Bronchial epithelial cell (primary cell): ENCODE data around the gene SPPL3. TPM values are rescaled to one million over a fixed set of nuclear protein-coding genes. Genes with fewer than 3 reads are reported as not detected.

Source experiments
- DNase-seq: peaks from one replicate; pipeline ENCODE4 v3.0.0-alpha.2; 2010; ENCODE audit warnings: low read depth
- FAIRE-seq: peaks from 2 replicates; lab custom pipeline; 2011; peaks lifted over from hg19 to GRCh38; lab: Jason Lieb, UNC
- H3K27me3 ChIP-seq: 2 replicates; pipeline ENCODE4 v1.5.1; 2011; ENCODE audit warnings: low read length; ENCODE audit not compliant: control insufficient read depth, insufficient read depth
- H3K36me3 ChIP-seq: 2 replicates; pipeline ENCODE4 v1.5.1; 2011; ENCODE audit warnings: low read length; ENCODE audit not compliant: control insufficient read depth, insufficient read depth
- H3K4me3 ChIP-seq: 2 replicates; pipeline ENCODE4 v1.5.1; 2011; ENCODE audit warnings: mild to moderate bottlenecking, low read depth, low read length, control low read depth
- CTCF ChIP-seq: IDR thresholded peaks from 2 replicates; pipeline ENCODE4 v1.5.1; 2011; ENCODE audit warnings: mild to moderate bottlenecking, moderate library complexity, low read length, control low read depth, inconsistent platforms; ENCODE audit not compliant: insufficient read depth, severe bottlenecking
- total RNA-seq: library from RNA; depleted of rRNA; stranded (reverse); fragments of >200 nt; gene quantifications from 2 replicates; pipeline ENCODE4 v1.2.1, GENCODE V29; 2014

The SPPL3 gene
- total RNA-seq, 1 donor from 2014 or later = 4.2 TPM

DNA sequence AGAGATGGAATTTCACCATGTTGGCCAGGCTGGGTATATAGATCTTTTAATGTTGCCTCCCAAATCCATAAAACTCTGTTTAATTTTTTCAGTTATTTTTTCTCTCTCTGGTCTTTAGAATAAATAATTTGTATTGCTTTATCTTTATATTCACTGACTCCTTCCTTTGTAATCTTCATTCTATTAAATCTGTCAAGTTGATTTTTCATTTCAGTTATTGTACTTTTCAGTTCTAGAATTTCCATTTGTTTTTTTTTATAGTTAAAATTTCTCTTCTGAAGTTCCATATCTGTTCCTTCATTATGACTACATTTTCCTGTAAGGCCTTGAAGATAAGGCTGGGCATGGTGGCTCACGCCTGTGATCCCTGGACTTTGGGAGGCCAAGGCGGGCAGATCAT lies 13.6 kb upstream of the SPPL3 start:
- FAIRE-seq (no peak), DNase-seq (no peak)
- H3K27me3 ChIP-seq = no peaks in the 10 kb centered on the region
- H3K4me3 ChIP-seq = no peak overlapping the region
- H3K36me3 ChIP-seq = no peaks in the 10 kb centered on the region
- no peak for TF ChIP-seq CTCF

- no peak for DNase-seq
- FAIRE-seq = no peak
- Histone ChIP-seq H3K27me3 (no peaks in the 10 kb centered on the region), H3K4me3 (no peak overlapping the region), H3K36me3 (no peaks in the 10 kb centered on the region)
- TF ChIP-seq CTCF = no peak
Observed at GRCh38 chr12:120916561-120916960, 12.4 kb upstream of the SPPL3 start.

- Histone ChIP-seq H3K27me3 (no peaks in the 10 kb centered on the region), H3K36me3 (no peaks in the 10 kb centered on the region), H3K4me3 (no peak overlapping the region)
- DNase-seq (peak; percentile 99), FAIRE-seq (peak; percentile 92)
- TF ChIP-seq CTCF = no peak
Observed at GRCh38 chr12:120914794-120915193, 10.6 kb upstream of the SPPL3 start.

- no peak for FAIRE-seq
- no peaks in the 10 kb centered on the region for H3K27me3 ChIP-seq
- TF ChIP-seq CTCF = no peak
- no peaks in the 10 kb centered on the region for H3K36me3 ChIP-seq
- no peak overlapping the region for H3K4me3 ChIP-seq
- peak; percentile 43 for DNase-seq
Observed at GRCh38 chr12:120909633-120910298, 5.6 kb upstream of the SPPL3 start.

DNA sequence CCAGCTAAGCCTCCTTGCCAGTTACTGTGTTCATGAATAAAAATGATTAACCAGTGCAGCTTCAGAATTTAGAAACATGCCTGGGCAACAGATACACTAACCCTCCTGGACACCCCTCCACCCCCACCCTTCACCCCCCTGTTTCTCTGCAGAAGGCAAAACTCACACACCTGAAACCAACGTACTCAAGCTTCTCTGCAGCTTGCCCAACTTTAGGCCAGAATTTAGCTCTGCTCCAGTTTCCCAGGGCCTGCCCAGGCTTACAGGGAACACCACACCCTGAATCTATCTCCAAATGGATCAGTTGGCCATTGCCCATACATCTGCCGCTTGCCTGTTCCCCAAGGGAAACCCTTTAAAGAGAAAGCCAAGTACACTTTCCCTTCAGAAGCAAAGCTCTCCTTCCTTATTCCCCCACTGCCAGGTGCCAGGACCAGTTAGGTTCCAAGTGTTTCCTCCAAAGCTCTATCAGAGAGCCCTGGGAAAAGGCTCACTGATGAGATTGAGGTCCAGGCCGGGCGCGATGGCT lies 1.8 kb upstream of the SPPL3 start:
- H3K27me3 ChIP-seq = no peaks in the 10 kb centered on the region
- DNase-seq (no peak), FAIRE-seq (no peak)
- no peaks in the 10 kb centered on the region for H3K36me3 ChIP-seq
- TF ChIP-seq CTCF = no peak
- H3K4me3 ChIP-seq = no peak overlapping the region
